BLaER1 (cell line): ENCODE data around the gene CPLX4.

Experiments used
- H3K27ac ChIP-seq: shearing (Covaris generic); formaldehyde crosslinking; 2 replicates; pipeline ENCODE4 v1.8.1; 2022
- H3K27me3 ChIP-seq: shearing (Covaris generic); formaldehyde crosslinking; 2 replicates; pipeline ENCODE4 v1.8.1; 2022
- H3K36me3 ChIP-seq: shearing (Covaris generic); formaldehyde crosslinking; 2 replicates; pipeline ENCODE4 v1.8.1; 2022
- H3K4me1 ChIP-seq: shearing (Covaris generic); formaldehyde crosslinking; 2 replicates; pipeline ENCODE4 v1.8.1; 2022
- H3K4me2 ChIP-seq: shearing (Covaris generic); formaldehyde crosslinking; 2 replicates; pipeline ENCODE4 v1.8.1; 2022
- H3K4me3 ChIP-seq: shearing (Covaris generic); formaldehyde crosslinking; 2 replicates; pipeline ENCODE4 v1.8.1; 2022
- H3K9ac ChIP-seq: shearing (Covaris generic); formaldehyde crosslinking; 2 replicates; pipeline ENCODE4 v1.8.1; 2022
- H3K9me3 ChIP-seq: shearing (Covaris generic); formaldehyde crosslinking; 2 replicates; pipeline ENCODE4 v1.8.1; 2022
- H4K20me1 ChIP-seq: shearing (Covaris generic); formaldehyde crosslinking; 2 replicates; pipeline ENCODE4 v1.8.1; 2022
- Cebpa-rat ChIP-seq: shearing (Covaris generic); IDR thresholded peaks from 2 replicates; pipeline ENCODE4 v1.8.1; 2022

The CPLX4 gene

GRCh38 chr18:59272891-59273758 is 45.3 kb downstream of the CPLX4 start, which contains the start of gene RAX:
TSS of gene RAX (minus strand) at chr18:59273454. CDS start at chr18:59273206, 248 bp downstream.
- TF ChIP-seq Cebpa-rat: no peak
- Histone ChIP-seq H3K9me3 (peaks cover 65% of the 10 kb centered on the region), H3K36me3 (no peaks in the 10 kb centered on the region), H3K4me2 (no peak within 1 kb of the TSS), H3K4me1 (peaks cover 8% of the 10 kb centered on the region; the same call in 1 of the 2 replicates), H4K20me1 (peaks cover 7% of the 10 kb centered on the region; the same call in 1 of the 2 replicates), H3K27ac (no peak within 1 kb of the TSS), H3K27me3 (peaks cover 78% of the 10 kb centered on the region), H3K9ac (no peak within 1 kb of the TSS), H3K4me3 (peak within 1 kb of the TSS; percentile 18)

DNA sequence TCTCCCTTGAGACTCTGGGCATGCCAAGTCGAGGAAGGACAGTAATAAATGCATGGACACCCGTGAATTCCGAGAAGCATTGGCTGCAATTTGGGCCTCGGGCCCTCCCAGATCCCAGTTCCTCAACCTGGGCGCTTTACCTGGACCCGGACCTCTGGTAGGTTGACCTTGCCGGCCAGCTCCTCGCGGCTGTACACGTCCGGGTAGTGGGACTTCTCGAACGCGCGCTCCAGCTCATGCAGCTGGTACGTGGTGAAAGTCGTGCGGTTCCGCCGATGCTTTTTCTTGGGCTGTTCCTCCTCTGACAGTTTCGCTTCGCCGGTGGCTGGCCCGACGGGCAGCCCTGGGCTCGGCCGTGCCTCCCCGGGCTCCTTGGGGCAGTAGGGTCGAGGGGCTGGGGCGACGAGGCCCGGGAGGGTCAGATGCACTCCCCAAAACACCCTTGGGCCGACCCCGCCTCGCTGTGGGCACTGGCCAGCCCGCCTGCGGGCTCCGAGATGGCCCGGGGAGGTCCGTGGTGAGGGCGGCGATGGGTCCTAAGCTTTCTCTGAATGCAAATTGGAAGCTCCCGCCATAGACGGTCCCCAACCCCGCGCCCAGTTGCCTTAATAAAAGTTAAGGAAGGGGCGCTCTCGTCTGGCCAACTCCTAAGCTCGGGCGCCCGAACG is 46.1 kb downstream of the CPLX4 start:
- H3K36me3 ChIP-seq: no peaks in the 10 kb centered on the region
- H4K20me1 ChIP-seq: peaks cover 7% of the 10 kb centered on the region; the same call in 1 of the 2 replicates
- no peak overlapping the region for H3K9ac ChIP-seq
- H3K4me3 ChIP-seq: peak overlapping the region; percentile 18; the same call in 1 of the 2 replicates
- peaks cover 8% of the 10 kb centered on the region; the same call in 1 of the 2 replicates for H3K4me1 ChIP-seq
- no peak overlapping the region for H3K27ac ChIP-seq
- peaks cover 73% of the 10 kb centered on the region for H3K9me3 ChIP-seq
- TF ChIP-seq Cebpa-rat: no peak
- H3K27me3 ChIP-seq: peaks cover 86% of the 10 kb centered on the region
- no peak overlapping the region for H3K4me2 ChIP-seq

GRCh38 chr18:59271606-59272220 is 46.7 kb downstream of the CPLX4 start:
- Histone ChIP-seq H3K4me2 (no peak overlapping the region), H3K9me3 (peaks cover 79% of the 10 kb centered on the region), H3K9ac (no peak overlapping the region), H3K36me3 (no peaks in the 10 kb centered on the region), H3K4me1 (peaks cover 8% of the 10 kb centered on the region; the same call in 1 of the 2 replicates), H4K20me1 (peaks cover 7% of the 10 kb centered on the region; the same call in 1 of the 2 replicates), H3K27ac (no peak overlapping the region), H3K4me3 (no peak overlapping the region; the same call in 1 of the 2 replicates), H3K27me3 (peaks cover 92% of the 10 kb centered on the region)
- TF ChIP-seq Cebpa-rat: no peak

DNA sequence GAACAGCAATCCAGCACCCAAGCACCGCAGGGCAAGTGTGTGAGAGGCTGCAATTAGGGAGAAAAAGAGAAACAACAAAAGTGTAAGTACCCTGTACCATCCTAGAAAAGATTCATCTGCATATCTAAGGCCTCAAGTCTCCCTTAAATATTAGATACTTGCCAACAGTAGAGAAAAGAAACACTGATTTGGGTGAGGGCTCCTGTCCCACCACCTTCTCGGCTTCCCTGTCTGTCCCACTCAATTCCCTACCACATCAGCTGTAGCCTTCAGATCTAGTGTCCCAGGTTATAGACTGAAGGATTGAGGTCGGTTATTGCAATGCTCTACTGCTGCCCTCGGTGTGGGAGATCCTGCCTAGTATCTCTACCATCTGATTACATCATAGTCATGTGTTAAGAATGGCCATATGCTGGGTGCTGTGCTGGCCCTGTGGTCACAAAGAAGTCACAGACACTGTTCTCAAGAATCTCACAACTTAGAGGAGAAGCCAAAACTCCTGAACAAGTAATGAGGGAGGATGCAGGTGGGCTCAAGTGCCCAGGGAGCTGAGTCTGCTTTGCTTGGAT is 47.7 kb downstream of the CPLX4 start:
- Histone ChIP-seq H3K9me3 (peaks cover 88% of the 10 kb centered on the region), H3K4me3 (no peak overlapping the region), H3K9ac (no peak overlapping the region), H4K20me1 (peaks cover 7% of the 10 kb centered on the region; the same call in 1 of the 2 replicates), H3K4me2 (no peak overlapping the region), H3K36me3 (no peaks in the 10 kb centered on the region), H3K4me1 (peaks cover 8% of the 10 kb centered on the region; the same call in 1 of the 2 replicates), H3K27ac (no peak overlapping the region), H3K27me3 (peaks cover 97% of the 10 kb centered on the region)
- no peak for TF ChIP-seq Cebpa-rat

DNA sequence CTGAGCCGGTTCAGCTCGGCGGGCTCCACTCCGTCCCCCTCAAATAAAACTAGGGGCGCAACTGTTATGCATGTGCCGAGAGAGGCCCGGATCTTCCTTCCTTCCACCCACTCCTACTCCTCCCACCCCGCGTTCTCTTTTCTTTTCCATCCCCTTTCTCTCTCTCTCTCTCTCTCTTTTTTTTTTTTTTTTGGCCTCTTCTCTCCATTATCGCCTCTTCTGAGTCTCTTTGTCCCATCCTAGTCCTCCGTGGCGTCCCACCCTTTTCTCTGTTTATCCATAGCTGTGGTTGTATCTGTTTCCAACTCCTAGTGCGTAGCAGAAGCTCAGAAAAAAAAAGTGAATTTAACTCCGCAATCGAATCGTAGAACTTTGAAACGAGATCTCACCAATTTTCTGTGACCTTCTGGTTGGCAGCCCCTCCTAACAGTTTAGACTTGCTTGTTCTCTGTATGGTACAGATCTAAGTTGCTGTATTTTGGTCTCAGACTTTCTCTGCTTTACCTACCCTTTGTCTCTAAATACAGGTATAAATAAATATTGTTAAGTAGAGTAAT is 48.8 kb downstream of the CPLX4 start:
- no peak for TF ChIP-seq Cebpa-rat
- no peak overlapping the region for H3K27ac ChIP-seq
- H3K4me1 ChIP-seq: peaks cover 8% of the 10 kb centered on the region; the same call in 1 of the 2 replicates
- peaks cover 100% of the 10 kb centered on the region for H3K27me3 ChIP-seq
- H3K9me3 ChIP-seq: peaks cover 98% of the 10 kb centered on the region
- H4K20me1 ChIP-seq: peaks cover 7% of the 10 kb centered on the region; the same call in 1 of the 2 replicates
- no peaks in the 10 kb centered on the region for H3K36me3 ChIP-seq
- H3K9ac ChIP-seq: no peak overlapping the region
- peak overlapping the region; percentile 55 for H3K4me3 ChIP-seq
- peak overlapping the region; percentile 66 for H3K4me2 ChIP-seq

- H3K27ac ChIP-seq: no peak overlapping the region
- no peak for TF ChIP-seq Cebpa-rat
- peaks cover 98% of the 10 kb centered on the region for H3K9me3 ChIP-seq
- H4K20me1 ChIP-seq: peaks cover 7% of the 10 kb centered on the region; the same call in 1 of the 2 replicates
- peaks cover 100% of the 10 kb centered on the region for H3K27me3 ChIP-seq
- H3K36me3 ChIP-seq: no peaks in the 10 kb centered on the region
- peak overlapping the region; percentile 55 for H3K4me3 ChIP-seq
- no peak overlapping the region for H3K9ac ChIP-seq
- peak overlapping the region; percentile 66 for H3K4me2 ChIP-seq
- peaks cover 8% of the 10 kb centered on the region; the same call in 1 of the 2 replicates for H3K4me1 ChIP-seq
These were observed 49.5 kb downstream of the CPLX4 start for GRCh38 chr18:59268721-59269562.

- H3K9me3 ChIP-seq: peaks cover 90% of the 10 kb centered on the region
- no peak overlapping the region for H3K4me2 ChIP-seq
- no peak overlapping the region for H3K9ac ChIP-seq
- TF ChIP-seq Cebpa-rat: no peak
- peaks cover 7% of the 10 kb centered on the region; the same call in 1 of the 2 replicates for H4K20me1 ChIP-seq
- H3K27me3 ChIP-seq: peaks cover 99% of the 10 kb centered on the region
- no peak overlapping the region for H3K27ac ChIP-seq
- peak overlapping the region; percentile 55; the same call in 1 of the 2 replicates for H3K4me3 ChIP-seq
- H3K36me3 ChIP-seq: no peaks in the 10 kb centered on the region
- peaks cover 8% of the 10 kb centered on the region; the same call in 1 of the 2 replicates for H3K4me1 ChIP-seq
These were observed 50.2 kb downstream of the CPLX4 start for GRCh38 chr18:59268127-59268720.
